ENCODE data around the gene ZC3H10.

Gene ZC3H10

GRCh38 chr12:56128670-56129205 is 10.7 kb downstream of the ZC3H10 start:
- DNase-seq = peak in 1 of 5 donors; percentile 21

- peak; percentile 54 to 88 (median 59) for DNase-seq
These were observed 11.3 kb downstream of the ZC3H10 start for GRCh38 chr12:56129206-56129941.

DNA sequence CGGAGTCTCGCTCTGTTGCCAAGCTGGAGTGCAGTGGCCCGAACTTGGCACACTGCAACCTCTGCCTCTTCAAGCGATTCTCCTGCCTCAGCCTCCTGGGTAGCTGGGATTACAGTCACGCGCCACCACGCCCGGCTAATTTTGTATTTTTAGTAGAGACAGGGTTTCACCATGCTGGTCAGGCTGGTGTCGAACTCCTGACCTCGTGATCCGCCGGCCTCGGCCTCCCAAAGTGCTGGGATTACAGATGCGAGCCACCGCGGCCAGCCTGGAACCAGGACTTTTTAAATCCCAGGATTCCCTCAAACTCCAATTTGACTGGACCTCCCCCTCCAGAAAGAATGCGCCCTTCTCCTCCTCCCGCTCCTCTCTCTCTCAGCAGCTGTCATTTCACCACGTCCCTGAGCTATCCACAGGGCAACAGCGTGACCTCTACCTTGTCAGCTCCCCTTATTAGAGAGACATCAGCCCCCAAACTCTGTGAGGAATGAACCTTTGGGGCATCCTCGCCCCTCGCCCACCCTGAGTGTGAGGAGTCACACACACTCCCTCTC is 12.0 kb downstream of the ZC3H10 start:
- DNase-seq = no peak

- DNase-seq = no peak
These were observed 12.8 kb downstream of the ZC3H10 start for GRCh38 chr12:56130876-56131275.

DNA sequence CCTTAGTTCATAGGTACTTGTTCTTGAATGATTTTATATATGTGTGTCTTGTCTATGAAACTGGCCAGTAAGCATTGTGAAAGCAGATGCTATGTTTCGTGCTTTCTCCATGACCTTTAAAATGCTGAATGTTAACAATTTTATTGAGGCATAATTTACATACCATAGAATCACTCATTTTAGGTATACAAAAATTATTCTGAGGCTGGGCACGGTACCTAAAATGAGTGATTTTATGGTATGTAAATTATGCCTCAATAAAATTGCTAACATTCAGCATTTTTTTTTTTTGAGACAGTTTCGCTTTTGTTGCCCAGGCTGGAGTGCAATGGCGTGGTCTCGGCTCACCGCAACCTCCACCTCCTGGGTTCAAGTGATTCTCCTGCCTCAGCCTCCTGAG is 16.8 kb downstream of the ZC3H10 start:
- DNase-seq = no peak

- no peak for DNase-seq
These were observed 19.9 kb downstream of the ZC3H10 start for GRCh38 chr12:56137853-56138571.

GRCh38 chr12:56141946-56142784 is 24.1 kb downstream of the ZC3H10 start:
- DNase-seq = no peak

DNA sequence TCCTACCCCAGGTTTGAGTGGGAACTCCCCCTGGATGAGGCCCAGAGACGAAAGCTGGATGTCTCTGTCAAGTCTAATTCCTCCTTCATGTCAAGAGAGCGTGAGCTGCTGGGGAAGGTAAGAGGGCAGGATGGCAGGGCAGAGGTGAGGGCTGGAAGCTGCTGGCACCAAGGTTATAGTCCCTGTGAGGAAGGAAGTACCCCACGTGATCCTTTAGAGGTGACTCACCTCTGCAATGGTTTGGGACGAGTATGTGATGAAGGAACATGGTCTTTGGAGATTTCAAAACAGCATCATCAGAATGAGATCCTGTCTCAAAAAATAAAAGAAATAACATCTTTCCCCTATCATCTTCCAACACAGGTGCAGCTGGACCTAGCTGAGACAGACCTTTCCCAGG is 25.2 kb downstream of the ZC3H10 start:
- DNase-seq = no peak

- DNase-seq = no peak
These were observed 25.8 kb downstream of the ZC3H10 start for GRCh38 chr12:56143870-56144269.

GRCh38 chr12:56145217-56145616 is 27.2 kb downstream of the ZC3H10 start:
- no peak for DNase-seq

- no peak for DNase-seq
These were observed 28.7 kb downstream of the ZC3H10 start for GRCh38 chr12:56146492-56147460.

DNA sequence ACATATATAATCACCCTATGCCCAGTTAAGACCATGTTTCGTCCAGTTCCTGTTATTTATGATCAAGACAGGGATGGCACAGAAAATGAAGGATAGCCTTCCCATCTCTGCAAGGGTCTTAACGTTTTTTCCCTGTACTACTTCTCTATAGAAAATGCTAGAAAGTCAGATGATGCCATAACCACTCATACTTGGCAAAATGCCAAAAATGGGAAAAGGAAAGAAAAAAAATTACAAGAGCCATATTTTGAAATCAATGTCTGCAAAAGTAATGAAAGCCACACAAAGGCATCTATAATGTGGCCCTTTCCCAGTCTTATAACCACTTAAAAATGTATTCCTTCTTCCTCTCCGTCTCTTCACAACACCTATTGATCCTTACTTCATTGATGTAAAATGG is 32.5 kb downstream of the ZC3H10 start:
- DNase-seq = no peak

- peak; percentile 33 to 73 (median 49) for DNase-seq
These were observed 33.6 kb downstream of the ZC3H10 start for GRCh38 chr12:56151672-56152131.

GRCh38 chr12:56152132-56152755 is 34.2 kb downstream of the ZC3H10 start, which contains the start of gene MYL6B:
Gene MYL6B (plus strand): TSS chr12:56152587. CDS start chr12:56153919, 1,332 bp downstream.
- DNase-seq = peak; percentile 79 to 95 (median 89)

GRCh38 chr12:56152756-56153677 is 35.0 kb downstream of the ZC3H10 start:
- DNase-seq = no peak

DNA sequence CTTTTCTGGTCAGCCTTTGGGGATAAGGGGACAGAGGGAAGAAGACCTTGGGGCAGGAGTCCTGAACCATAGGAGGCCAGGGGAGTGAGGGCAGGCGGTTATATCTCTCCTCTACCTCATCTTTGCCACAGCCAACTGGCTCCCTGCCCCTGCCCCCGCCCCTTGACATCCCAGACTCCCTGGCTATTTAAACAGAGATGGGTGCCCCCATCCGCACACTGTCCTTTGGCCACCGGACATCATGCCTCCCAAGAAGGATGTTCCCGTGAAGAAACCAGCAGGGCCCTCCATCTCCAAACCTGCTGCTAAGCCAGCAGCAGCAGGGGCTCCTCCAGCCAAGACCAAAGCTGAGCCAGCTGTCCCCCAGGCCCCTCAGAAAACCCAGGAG is 35.6 kb downstream of the ZC3H10 start:
- DNase-seq = no peak

- no peak for DNase-seq
These were observed 36.2 kb downstream of the ZC3H10 start for GRCh38 chr12:56154246-56154771.

DNA sequence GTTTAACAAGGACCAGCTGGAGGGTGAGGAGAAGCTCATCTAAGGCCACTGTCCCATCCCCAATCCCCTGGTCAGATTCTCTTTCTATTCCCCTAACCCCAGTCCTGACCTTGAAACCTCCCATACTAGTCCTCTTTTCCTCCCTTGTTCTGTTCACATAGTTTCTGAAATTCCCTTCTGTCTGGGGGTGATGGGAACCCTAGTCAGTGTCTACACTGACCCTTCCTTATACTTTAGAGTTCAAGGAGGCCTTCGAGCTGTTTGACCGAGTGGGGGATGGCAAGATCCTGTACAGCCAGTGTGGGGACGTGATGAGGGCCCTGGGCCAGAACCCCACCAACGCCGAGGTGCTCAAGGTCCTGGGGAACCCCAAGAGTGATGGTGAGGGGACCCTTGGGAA is 36.8 kb downstream of the ZC3H10 start:
- no peak for DNase-seq

DNA sequence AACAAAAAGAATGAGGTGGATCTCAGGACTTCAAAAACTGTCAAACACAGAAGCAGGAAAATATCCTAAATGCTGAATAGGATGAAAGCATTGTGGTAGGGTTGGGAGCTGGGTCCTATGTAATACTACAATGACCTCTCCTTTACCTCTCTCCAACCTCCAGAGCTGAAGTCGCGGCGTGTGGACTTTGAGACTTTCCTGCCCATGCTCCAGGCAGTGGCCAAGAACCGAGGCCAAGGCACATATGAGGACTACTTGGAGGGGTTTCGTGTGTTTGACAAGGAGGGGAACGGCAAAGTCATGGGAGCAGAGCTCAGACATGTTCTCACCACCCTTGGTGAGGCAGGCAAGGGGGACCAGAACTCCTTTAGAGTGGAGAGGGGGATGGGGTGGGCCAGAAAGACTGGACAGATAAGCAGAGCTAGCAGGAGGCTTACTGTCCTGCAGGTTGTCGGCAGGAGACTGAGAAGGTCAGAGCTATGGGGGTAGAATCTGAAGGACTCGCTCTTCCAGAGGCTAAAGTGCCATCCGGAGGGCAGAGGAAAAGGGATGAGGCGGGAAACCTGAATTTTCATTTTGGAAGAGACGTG is 37.3 kb downstream of the ZC3H10 start:
- DNase-seq = no peak

Measured in T-helper 1 cell (primary cell).